HPDE6-E6E7 (cell line): ENCODE data around the gene CRLF2.
"Not testable (repeated sequence)": the region's sequence is repeated elsewhere in the genome, so short reads cannot be mapped to it uniquely, and the experiment has no call there.

ENCODE experiments used
- DNase-seq: peaks from one replicate; pipeline ENCODE4 v3.0.0; 2011; ENCODE audit warnings: missing footprints; ENCODE audit errors: extremely low spot score

CRLF2 gene

GRCh38 chrX:1215123-1215823 is 2.8 kb upstream of the CRLF2 start:
- DNase-seq = no peak

GRCh38 chrX:1213971-1214370 is 1.5 kb upstream of the CRLF2 start:
- no peak for DNase-seq

GRCh38 chrX:1210844-1211243 is 1.6 kb downstream of the CRLF2 start:
- DNase-seq = no peak

- DNase-seq = no peak
These were observed 4.9 kb downstream of the CRLF2 start for GRCh38 chrX:1207496-1208025.

GRCh38 chrX:1205681-1206611 is 6.5 kb downstream of the CRLF2 start:
- DNase-seq = no peak

GRCh38 chrX:1202251-1202650 is 10.2 kb downstream of the CRLF2 start:
- no peak for DNase-seq

GRCh38 chrX:1196436-1196835 is 16.0 kb downstream of the CRLF2 start:
- no peak for DNase-seq

GRCh38 chrX:1192196-1192595 is 20.3 kb downstream of the CRLF2 start:
- DNase-seq = not testable (repeated sequence)

- DNase-seq = no peak
These were observed 21.8 kb downstream of the CRLF2 start for GRCh38 chrX:1190596-1191145.

GRCh38 chrX:1185561-1185960 is 26.9 kb downstream of the CRLF2 start:
- DNase-seq = no peak

- DNase-seq = no peak
These were observed 30.2 kb downstream of the CRLF2 start for GRCh38 chrX:1182211-1182610.

GRCh38 chrX:1181661-1182060 is 30.8 kb downstream of the CRLF2 start:
- DNase-seq = not testable (repeated sequence)

- DNase-seq = no peak
These were observed 31.3 kb downstream of the CRLF2 start for GRCh38 chrX:1181170-1181569.

- no peak for DNase-seq
These were observed 33.8 kb downstream of the CRLF2 start for GRCh38 chrX:1178580-1179057.

- DNase-seq = not testable (repeated sequence)
These were observed 35.7 kb downstream of the CRLF2 start for GRCh38 chrX:1176531-1177320.

- DNase-seq = not testable (repeated sequence)
These were observed 37.6 kb downstream of the CRLF2 start for GRCh38 chrX:1174609-1175545.

GRCh38 chrX:1173435-1173834 is 39.0 kb downstream of the CRLF2 start:
- not testable (repeated sequence) for DNase-seq

GRCh38 chrX:1172496-1172895 is 40.0 kb downstream of the CRLF2 start:
- no peak for DNase-seq

- DNase-seq = not testable (repeated sequence)
These were observed 40.5 kb downstream of the CRLF2 start for GRCh38 chrX:1171915-1172314.

GRCh38 chrX:1170243-1170642 is 42.2 kb downstream of the CRLF2 start:
- DNase-seq = no peak
